PFSK-1 (cell line): ENCODE results near the gene SND1.

ENCODE experiments used
- FOXP2 ChIP-seq: optimal IDR thresholded peaks from 2 replicates; pipeline ENCODE3; 2011; ENCODE audit warnings: borderline replicate concordance, control low read depth, inconsistent platforms; ENCODE audit not compliant: insufficient read depth; ENCODE audit errors: extremely low read length, extremely low read depth
- POLR2AphosphoS5 ChIP-seq: IDR thresholded peaks from 2 replicates; pipeline ENCODE4 v1.6.1; 2012; ENCODE audit warnings: low read depth, mild to moderate bottlenecking, control low read depth, low read length, moderate library complexity
- SIN3A ChIP-seq: IDR thresholded peaks from 2 replicates; pipeline ENCODE4 v1.6.1; 2012; ENCODE audit warnings: mild to moderate bottlenecking, low read length, moderate library complexity, borderline replicate concordance; ENCODE audit not compliant: insufficient read depth
- TAF1 ChIP-seq: IDR thresholded peaks from 2 replicates; pipeline ENCODE4 v1.6.1; 2012; ENCODE audit warnings: low read length, control low read depth, borderline replicate concordance; ENCODE audit not compliant: insufficient read depth
- TF ChIP-seq, protein P1 (sequence below), 2 experiments: IDR thresholded peaks; 2 replicates each; pipeline versions ENCODE4 v1.6.1 to v1.8.0; 2011 to 2012; ENCODE audit warnings: low read depth in 2 of 2, low read length in 2 of 2, control low read depth in 1 of 2, inconsistent platforms in 1 of 2, mild to moderate bottlenecking in 1 of 2, moderate library complexity in 1 of 2; ENCODE audit not compliant: insufficient read depth in 1 of 2

Gene SND1

DNA sequence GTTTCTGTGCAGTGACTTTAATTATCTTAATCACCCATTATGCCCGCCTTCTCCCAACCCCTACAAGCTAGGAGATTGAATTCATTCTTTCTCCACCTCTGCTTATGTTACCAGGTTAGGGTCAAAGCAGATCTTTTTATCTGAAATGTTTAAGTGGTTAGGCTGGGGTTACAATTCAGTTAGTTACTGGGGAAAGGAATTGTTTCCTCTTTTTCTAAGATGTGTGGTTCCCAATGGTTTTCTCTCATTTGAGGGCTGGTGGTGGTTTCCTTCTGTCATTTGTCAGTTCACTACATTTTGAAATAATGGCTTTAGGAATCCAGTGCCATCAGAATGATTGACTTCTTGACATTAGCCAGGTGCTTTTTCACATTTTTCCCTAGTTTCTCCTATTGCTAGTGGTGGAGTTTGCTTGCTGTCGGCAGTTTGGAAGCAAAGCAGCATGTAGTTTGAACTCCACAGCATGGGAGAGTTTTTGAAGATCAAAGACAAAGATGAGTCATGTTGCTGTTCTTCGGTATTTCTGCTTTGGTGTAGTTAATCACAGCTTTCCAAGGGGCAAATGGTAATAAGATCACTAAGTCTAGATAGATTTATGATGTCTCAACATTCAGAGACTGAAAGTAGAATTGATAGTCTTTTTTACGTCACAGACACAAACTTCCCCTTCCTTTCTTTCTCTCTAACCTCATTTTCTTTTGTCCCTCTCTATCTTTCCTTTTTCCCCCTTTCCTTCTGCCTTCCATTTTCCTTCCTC lies 168.2 kb downstream of the SND1 start:
- TF ChIP-seq SIN3A = no peak
- TF ChIP-seq, protein P1, sequence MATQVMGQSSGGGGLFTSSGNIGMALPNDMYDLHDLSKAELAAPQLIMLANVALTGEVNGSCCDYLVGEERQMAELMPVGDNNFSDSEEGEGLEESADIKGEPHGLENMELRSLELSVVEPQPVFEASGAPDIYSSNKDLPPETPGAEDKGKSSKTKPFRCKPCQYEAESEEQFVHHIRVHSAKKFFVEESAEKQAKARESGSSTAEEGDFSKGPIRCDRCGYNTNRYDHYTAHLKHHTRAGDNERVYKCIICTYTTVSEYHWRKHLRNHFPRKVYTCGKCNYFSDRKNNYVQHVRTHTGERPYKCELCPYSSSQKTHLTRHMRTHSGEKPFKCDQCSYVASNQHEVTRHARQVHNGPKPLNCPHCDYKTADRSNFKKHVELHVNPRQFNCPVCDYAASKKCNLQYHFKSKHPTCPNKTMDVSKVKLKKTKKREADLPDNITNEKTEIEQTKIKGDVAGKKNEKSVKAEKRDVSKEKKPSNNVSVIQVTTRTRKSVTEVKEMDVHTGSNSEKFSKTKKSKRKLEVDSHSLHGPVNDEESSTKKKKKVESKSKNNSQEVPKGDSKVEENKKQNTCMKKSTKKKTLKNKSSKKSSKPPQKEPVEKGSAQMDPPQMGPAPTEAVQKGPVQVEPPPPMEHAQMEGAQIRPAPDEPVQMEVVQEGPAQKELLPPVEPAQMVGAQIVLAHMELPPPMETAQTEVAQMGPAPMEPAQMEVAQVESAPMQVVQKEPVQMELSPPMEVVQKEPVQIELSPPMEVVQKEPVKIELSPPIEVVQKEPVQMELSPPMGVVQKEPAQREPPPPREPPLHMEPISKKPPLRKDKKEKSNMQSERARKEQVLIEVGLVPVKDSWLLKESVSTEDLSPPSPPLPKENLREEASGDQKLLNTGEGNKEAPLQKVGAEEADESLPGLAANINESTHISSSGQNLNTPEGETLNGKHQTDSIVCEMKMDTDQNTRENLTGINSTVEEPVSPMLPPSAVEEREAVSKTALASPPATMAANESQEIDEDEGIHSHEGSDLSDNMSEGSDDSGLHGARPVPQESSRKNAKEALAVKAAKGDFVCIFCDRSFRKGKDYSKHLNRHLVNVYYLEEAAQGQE (IDR thresholded peaks at IDR 0.05; ENCODE audit: insufficient read depth in 1 of 2, low read depth in 2 of 2, low read length in 2 of 2) = no peak
- no peak for TF ChIP-seq TAF1
- no peak for TF ChIP-seq FOXP2
- no peak for TF ChIP-seq POLR2AphosphoS5

- TF ChIP-seq POLR2AphosphoS5 (no peak), TAF1 (no peak), FOXP2 (no peak), SIN3A (no peak)
- TF ChIP-seq, protein P1 (IDR thresholded peaks at IDR 0.05; ENCODE audit: insufficient read depth in 1 of 2, low read depth in 2 of 2, low read length in 2 of 2) = no peak
Measured at GRCh38 chr7:127820732-127821085, 168.7 kb downstream of the SND1 start.

DNA sequence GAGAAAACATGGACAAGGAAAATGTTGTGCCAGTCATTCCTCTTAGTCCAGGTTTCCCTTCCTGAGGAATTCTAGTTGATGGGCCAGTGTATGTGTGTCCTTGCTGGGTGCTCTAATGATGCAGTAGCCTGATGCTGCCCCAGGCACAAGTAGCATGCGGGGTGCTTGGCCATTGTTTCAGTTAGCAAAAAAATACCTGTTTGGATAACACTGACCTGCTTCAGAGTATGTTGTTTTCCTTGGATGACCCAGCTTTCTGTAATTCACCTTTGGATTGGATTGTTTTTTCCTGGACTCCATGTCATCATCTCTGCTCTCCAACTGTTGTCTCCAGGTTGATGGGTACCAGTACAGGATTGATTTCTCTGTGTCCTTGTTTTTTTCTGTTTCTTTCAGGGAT lies 169.2 kb downstream of the SND1 start:
- TF ChIP-seq TAF1 (no peak), FOXP2 (no peak), SIN3A (no peak), POLR2AphosphoS5 (no peak)
- TF ChIP-seq, protein P1 (IDR thresholded peaks at IDR 0.05; ENCODE audit: insufficient read depth in 1 of 2, low read depth in 2 of 2, low read length in 2 of 2) = no peak

GRCh38 chr7:127822822-127823508 lies 171.0 kb downstream of the SND1 start:
- no peak for TF ChIP-seq FOXP2
- no peak for TF ChIP-seq SIN3A
- TF ChIP-seq POLR2AphosphoS5 = no peak
- TF ChIP-seq, protein P1 (IDR thresholded peaks at IDR 0.05; ENCODE audit: insufficient read depth in 1 of 2, low read depth in 2 of 2, low read length in 2 of 2) = no peak
- TF ChIP-seq TAF1 = no peak
